ENCODE data around the gene DSCAM.

The DSCAM gene

GRCh38 chr21:40531431-40532110 lies 315.4 kb downstream of the DSCAM start:
- DNase-seq (ENCODE audit: low spot score) = no peak

DNA sequence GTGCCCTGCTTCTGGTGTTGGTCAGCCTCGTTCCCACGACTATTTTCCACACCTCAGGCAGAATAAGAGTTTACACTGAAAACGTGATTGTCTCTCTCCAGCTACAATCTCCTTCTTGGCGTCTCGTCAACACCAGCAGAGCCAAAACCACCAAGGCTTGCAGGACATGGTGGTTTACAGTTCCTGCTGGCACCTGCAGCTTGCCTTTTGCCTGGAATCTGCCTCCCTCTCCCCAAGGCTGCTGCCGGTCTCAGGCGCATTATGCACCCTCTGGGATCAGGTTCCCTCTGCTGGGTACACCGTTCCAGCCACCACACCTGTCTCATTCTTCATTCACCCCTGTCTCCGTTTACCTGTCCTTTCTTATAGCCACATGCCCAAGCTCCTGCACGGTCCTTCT lies 315.9 kb downstream of the DSCAM start:
- DNase-seq (ENCODE audit: low spot score) = no peak

GRCh38 chr21:40517646-40518045 lies 329.3 kb downstream of the DSCAM start:
- no peak for DNase-seq (ENCODE audit: low spot score)

DNA sequence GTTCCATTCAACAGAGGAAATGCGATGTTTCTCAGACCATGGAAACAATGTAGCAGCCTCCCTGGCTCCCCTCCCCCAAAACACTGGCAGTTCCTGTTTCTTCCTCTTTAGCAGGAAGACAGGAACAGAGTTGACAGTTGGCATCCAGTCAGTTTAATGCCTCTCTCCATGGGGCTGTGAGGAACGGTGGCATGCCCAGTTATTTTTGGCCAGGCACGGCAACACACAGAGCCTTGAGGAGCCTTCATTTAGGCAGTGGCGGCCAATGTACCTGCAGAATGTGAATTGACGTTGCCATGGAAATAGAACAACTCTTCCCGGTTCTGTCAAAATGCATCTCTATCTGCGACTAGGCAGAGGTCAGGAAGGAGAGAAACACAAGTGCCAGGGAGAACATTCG lies 330.6 kb downstream of the DSCAM start:
- DNase-seq (ENCODE audit: low spot score) = peak; percentile 38

- no peak for DNase-seq (ENCODE audit: low spot score)
Measured at GRCh38 chr21:40512590-40512989, 334.4 kb downstream of the DSCAM start.

DNA sequence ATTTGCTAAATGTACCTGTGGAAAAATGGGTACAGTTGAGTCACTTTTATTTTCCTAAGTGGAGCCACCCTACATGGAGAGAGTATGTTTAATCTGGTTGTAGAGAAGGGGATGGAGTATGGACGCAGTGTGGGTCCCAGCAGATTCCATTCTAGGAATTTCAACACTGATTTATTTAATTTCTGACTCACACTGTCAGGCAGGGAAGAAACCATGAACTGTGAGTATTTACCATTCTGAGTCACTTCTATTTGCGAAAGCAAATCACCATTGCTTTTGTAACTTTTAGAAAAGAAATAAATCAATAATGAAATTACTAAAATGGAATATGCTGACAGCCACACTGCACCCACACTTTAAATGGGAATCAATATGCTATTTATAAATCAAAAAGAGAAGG lies 339.0 kb downstream of the DSCAM start:
- DNase-seq (ENCODE audit: low spot score) = no peak

- DNase-seq (ENCODE audit: low spot score) = no peak
Measured at GRCh38 chr21:40505681-40506080, 341.3 kb downstream of the DSCAM start.

DNA sequence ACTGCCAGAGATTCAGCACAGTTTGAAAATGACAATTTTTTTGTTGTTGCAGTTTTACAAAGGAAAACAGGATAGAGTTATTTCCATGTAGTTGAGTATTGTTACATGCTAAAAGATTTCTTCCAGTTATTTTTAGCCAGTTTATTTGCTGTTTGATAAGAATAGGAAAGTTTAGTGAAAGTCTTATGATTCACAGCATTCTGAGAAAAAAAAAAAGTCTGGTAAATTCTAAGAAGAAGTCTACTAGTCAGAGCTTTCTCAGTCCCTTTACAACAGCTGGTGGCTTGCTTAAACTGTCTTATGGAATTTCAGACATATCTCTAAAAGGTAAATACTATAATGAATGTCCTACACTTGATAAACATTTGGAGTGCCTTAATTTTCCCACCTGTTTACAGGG lies 341.7 kb downstream of the DSCAM start:
- no peak for DNase-seq (ENCODE audit: low spot score)

DNA sequence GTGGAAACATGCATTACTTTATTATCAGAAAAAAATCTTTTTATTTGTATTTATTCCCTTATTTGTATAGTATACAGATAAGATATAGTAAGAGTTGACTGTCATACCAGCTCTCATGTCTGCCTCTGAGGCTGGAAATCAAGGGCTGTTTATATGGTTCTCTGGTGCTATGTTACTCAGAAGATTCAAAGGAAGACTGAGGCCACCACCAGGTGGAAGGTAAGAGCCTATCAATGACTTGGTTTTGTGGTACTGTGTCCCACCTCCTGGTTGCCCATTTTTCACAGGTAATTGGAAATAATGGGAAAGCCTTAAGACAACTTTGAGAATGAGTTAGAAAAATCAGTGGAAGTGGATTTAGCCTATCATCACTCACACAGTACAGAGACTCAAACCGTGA lies 342.1 kb downstream of the DSCAM start:
- no peak for DNase-seq (ENCODE audit: low spot score)

- no peak for DNase-seq (ENCODE audit: low spot score)
Measured at GRCh38 chr21:40496116-40496515, 350.8 kb downstream of the DSCAM start.

- DNase-seq (ENCODE audit: low spot score) = no peak
Measured at GRCh38 chr21:40490408-40490807, 356.6 kb downstream of the DSCAM start.

DNA sequence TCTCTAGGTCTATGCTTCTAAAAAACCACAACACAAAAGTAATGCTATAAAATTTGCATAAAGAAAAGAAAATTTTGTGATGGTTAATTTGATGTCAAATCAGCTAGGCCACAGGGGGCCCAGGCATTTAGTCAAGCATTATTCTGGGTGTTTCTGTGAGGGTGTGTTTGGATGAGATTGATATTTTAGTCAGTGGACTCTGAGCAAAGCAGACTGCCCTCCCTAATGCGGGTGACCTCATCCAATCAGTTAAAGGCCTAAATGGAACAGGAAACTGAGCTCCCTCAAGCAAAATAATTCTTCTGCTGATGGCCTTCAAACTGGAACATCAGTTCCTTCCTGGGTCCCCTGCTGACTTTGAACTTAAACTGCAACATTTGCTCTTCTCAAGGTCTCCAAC lies 358.0 kb downstream of the DSCAM start:
- no peak for DNase-seq (ENCODE audit: low spot score)

DNA sequence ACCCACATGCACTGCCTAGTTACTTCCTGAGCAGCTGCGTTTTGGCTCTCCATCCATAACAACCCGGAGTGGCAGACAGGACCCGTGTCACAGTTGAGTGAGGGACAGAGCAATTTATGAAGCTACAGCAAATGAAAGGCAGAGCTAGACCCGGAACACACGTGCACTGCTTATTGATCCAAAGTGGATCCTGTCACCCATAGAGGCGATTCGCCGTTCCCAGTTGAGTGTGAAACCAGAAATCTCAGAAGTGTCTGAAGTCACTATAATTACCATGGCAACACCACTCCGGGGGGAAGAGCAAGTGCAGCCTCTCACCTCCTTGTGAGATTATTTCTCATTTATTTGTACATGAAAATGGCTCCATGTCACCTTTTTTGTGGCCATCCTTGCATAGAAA lies 365.2 kb downstream of the DSCAM start:
- no peak for DNase-seq (ENCODE audit: low spot score)

GRCh38 chr21:40474513-40474912 lies 372.4 kb downstream of the DSCAM start:
- DNase-seq (ENCODE audit: low spot score) = no peak

DNA sequence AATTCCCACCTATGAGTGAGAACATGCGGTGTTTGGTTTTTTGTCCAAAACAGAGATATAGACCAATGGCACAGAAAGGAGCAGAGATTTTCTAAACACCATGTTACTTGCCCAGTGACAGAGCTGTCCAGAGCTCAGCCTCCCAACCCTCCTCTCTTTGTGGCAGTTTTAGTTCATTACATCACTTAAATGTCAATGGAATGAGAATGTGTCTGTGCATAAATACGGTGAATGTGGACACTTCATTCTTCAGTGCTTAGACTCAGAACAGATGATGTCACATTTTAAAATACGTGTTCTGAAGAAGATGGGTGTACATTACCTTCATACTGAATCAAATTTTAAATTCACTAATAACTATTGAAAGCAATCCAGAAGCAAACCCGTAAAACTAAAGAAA lies 374.9 kb downstream of the DSCAM start:
- no peak for DNase-seq (ENCODE audit: low spot score)

GRCh38 chr21:40471103-40471502 lies 375.9 kb downstream of the DSCAM start:
- no peak for DNase-seq (ENCODE audit: low spot score)

GRCh38 chr21:40466893-40467483 lies 380.0 kb downstream of the DSCAM start:
- DNase-seq (ENCODE audit: low spot score) = peak; percentile 5

DNA sequence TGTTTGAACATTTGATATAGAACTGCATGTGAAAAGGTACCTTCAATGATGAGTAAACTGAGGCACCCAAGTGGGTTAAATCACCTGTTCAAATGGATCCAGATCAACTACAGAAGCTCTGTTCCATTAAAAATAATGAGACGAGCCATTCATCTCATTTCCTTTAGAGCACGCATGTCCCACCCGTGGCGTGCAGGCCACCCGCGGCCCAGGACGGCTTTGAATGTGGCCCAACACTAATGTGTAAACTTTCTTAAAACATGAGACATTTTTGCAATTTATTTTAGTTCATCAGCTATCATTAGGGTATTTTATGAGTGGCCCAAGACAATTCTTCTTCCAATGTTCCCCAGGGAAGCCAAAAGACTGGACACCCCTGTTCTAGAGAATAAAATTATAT lies 381.6 kb downstream of the DSCAM start:
- DNase-seq (ENCODE audit: low spot score) = no peak

DNA sequence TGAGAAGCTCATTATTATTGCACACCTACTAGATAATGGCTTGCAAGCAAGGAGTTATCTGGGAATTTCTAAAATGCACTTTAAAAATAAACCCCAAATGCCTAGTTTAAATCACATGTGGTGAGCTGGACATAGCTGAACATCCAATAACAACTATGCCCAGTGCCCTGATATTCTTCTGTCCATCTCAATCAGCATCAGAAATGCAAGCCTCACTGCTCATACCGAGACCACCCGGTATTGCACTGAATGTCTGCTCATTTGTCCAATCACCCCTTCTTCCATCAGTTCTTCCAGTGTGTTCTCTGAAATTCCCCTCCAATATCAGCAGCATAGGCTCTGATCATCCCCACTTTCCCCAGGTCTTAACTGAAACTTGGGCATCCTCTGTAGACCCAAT lies 383.8 kb downstream of the DSCAM start:
- DNase-seq (ENCODE audit: low spot score) = no peak

- no peak for DNase-seq (ENCODE audit: low spot score)
Measured at GRCh38 chr21:40461008-40461407, 385.9 kb downstream of the DSCAM start.

DNA sequence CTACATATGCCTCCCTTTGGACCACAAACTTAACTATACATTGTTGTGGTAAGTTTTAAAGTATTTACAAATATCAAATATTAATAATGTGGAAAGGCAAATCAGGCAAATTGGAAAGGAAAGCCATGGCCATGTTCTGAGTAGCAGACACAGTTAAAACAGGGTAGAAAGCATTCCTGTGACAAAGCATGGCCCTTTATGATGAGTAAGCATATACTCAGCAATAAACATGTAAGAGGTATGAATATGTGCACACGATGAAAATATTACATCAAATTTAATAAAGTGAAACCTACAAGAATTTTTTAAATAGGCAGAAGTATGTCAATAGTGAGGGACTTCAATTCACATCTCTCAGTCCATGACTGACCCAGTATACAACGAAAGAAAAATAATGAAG lies 389.2 kb downstream of the DSCAM start:
- no peak for DNase-seq (ENCODE audit: low spot score)

DNA sequence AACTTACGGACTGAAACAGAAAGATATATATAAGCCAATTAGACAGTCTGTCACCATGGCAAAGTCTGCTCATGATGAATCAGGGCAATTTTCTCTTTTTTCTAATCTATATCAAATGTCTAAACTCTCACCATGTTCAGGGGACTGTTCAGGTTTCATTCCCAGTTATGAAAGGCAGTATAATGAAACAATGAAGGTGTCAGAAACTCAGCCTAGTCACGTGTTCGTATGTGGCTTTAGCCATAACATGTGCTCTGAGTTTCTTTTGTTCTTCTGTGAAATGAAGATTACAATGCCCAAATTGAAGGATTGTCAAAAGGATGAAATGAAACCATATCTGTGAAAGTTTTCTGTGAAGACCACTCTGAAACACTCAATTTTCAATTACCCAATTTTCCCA lies 392.9 kb downstream of the DSCAM start:
- DNase-seq (ENCODE audit: low spot score) = no peak

- no peak for DNase-seq (ENCODE audit: low spot score)
Measured at GRCh38 chr21:40453183-40453582, 393.8 kb downstream of the DSCAM start.

DNA sequence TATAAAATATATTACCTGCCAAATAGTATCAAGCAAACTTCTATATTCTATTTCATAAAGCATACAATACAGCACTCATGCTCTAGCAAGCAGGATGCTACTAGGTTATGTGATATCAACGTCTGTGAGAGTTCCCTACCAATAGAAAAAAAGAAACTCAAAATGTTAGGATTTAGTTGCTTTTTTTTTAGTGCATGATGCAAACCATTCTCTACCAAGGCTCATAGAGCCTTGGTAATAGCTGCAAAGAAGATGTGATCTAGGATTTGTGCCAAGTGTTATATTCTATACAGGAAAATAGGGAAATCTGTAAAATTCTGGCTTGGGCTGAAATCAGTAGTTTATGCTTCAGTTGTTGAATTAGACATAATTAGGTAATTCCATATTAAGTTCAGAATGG lies 394.4 kb downstream of the DSCAM start:
- no peak for DNase-seq (ENCODE audit: low spot score)

Data from kidney capillary endothelial cell (primary cell).